ENCODE data around the gene COMMD1.
"Not testable (repeated sequence)": the region's sequence is repeated elsewhere in the genome, so short reads cannot be mapped to it uniquely, and the experiment has no call there.

COMMD1 gene

DNA sequence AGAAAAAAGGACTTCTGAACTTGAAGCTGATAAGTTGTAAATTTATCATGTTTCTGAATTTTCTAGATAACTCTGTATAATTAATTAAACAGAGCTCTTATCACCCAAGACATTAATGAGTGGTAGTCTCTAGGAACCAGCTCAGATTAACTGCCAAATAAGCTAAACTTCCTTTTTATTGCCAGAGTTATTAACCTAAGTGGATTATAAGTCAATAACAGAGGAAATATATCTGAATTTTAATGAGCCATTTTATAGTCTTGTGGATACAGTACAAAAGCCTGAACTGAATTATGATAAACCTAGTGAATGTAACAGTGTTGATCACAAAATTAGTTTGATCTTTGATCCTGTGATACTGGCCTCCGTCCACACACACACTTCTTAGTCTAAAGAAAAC, 111.5 kb downstream of the COMMD1 start:
- no peak for DNase-seq (ENCODE audit: low read depth in 3 of 3)

DNA sequence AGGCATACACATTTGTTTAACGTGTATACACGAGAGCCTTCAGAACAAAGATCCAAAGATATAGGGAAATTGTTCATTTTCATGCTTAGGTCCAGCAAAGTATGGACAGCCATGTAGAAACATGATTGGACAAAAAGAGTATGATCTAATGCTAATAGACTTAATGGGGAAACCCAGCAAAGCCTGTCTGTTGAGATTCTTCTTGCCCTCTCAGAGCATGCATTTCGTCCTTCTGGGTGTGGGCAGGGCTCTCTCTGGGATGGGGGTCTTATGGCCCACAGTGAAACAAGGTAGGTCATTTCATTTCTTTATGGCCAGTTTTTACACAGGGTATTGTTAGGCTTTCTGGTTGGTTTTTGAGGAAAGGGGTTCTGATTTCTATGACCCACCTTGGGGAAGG, 124.4 kb downstream of the COMMD1 start:
- DNase-seq (ENCODE audit: low read depth in 3 of 3) = no peak

DNA sequence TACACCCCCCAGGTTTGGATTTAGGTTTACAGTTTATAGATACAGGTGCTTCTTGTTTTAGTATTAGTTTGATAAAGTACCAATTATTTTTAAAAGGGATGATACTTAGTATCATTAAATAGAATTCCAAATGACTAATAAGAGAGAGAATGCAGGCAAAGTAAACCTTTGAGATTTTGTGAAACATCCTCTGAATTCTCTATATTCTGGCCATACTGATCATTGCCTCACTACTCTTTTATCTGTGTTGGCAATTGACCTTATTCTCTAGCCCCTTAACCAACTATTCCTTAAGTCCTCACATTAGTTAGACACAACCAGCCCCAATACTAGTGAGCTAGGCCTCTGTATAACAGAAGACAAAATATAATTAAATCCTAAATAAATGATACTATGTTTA, 125.4 kb downstream of the COMMD1 start:
- DNase-seq (ENCODE audit: low read depth in 3 of 3) = no peak

DNA sequence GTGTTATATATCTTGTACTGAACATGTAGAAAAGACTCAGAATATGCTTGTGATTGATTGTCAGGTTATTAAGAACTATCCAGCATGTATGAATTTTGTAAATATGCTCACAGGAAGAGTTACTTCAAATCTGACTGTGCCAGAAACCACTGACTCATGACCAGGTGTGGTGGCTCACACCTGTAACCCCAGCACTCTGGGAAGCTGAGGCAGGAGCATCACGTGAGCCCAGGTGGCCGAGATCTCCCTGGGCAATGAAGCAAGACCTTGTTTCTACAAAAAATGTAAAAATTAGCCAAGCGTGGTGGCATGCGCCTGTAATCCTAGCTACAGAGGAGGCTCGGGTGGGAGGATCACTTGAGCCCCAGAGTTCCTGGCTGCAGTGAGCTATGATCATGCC, 126.6 kb downstream of the COMMD1 start:
- DNase-seq (ENCODE audit: low read depth in 3 of 3) = no peak

DNA sequence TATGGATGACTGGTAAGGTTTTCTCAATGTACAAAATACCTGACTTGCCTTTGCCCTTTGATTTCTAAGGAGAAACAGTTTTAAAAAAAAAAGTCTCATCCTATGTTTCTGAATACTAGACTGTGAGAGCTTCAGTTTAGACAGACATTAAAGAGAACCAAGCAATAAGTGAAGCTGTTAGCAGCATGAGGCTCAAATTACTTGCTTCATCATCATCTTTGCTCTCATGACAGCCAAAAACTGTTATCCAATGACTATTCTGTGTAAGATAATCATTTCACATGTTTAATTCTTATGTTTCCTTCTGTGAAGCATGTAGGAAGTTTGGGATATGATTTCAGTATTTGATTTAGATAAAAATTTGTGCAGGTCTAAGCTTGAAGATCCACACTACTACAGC, 129.2 kb downstream of the COMMD1 start:
- no peak for DNase-seq (ENCODE audit: low read depth in 3 of 3)

DNA sequence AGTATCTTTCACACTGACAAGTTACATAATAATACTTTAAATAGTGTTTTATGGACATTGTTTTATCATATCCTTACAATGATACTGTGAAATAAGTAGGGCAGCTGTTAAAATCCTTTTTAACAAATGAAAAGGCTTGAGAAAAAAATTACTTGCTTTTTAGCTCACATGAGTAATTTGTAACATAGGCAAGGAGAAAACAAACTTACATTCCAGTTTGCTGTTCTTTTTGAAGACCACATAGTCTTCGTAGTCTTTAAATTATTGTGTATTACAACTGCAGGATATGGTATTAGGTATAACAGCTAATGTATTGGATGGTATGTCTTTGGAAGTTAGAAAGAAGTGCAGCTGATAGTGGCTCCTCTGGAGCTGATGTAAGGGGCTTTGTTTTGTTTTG, 130.8 kb downstream of the COMMD1 start:
- DNase-seq (ENCODE audit: low read depth in 3 of 3) = no peak

DNA sequence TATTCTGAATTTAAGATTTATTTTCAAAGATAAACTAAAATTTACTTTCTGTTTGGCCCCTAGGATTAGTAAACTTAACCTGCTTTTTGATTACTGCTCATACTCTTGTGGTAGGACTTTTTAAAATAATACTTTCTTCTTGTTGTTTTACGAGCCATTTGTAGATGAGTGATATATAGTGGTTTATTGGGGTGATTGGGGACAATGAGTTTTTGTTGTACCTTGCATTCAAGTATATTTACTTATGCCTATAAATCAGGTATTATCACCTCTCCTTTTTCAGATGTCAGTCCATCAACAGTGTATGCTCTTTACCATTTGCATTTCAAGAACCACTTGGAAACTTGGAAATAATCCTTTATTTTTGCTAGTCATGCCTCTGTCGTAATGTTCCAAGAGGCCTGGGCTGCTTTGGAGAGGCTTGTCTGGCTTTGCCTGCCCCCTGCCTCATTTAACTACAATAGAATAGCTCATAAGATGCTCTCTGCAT, 131.3 kb downstream of the COMMD1 start:
- no peak for DNase-seq (ENCODE audit: low read depth in 3 of 3)

DNA sequence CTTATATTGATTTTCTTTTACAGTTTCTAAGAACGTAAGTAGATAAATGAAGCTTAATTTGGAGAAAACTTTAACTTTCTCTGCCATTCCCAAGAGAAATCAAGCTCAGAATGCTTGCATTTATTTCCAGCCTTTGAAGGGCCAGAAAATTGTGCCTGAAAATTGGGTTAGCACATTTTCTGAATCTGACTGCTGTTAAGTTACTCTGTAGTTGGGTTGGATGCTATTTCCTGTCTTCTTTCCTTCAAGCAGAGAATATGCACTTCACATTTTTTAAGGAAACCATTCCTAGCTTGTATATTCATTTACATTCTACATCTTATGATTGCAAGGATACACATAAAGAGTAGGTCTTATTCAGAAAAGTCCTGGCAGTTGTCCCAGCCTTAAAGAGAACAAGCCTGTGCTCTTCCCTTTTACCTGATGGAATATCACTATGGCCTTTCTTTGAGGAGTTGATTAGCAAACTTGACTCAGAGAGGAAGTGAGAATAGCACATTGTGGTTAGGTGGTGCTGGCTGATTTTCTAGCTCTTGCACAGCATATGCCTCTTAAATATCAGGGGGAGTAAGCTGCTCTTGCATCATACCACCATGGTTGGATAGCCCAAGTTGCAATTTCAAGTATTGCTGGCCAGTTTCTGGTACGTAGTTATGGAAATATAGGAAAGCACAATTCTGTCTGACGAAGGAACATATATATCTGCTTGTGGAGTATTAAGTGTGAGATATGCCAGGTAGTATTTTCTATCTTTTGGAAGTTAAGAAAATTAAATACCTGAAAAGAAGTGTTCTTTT, 133.7 kb downstream of the COMMD1 start:
- DNase-seq (ENCODE audit: low read depth in 3 of 3) = peak in 2 of 3 donors; percentile 5 to 7

DNA sequence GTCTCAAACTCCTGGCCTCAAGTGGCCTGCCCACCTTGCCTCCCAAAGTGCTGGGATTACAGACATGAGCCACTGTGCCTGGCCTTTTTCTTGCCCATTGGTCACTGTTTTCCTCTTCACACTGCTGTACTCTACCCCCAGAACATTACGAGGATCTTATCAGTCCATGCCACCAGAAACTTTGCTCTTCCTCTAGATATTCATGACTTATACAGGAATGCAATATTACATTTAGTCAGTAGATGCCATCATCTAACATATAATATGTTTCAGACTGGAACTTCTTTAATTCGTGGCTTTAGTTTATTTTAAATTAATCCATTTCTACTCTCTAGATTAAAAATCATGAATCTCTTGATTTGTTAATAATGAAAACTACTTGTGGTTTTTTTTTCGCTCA, 135.5 kb downstream of the COMMD1 start:
- DNase-seq (ENCODE audit: low read depth in 3 of 3) = no peak

DNA sequence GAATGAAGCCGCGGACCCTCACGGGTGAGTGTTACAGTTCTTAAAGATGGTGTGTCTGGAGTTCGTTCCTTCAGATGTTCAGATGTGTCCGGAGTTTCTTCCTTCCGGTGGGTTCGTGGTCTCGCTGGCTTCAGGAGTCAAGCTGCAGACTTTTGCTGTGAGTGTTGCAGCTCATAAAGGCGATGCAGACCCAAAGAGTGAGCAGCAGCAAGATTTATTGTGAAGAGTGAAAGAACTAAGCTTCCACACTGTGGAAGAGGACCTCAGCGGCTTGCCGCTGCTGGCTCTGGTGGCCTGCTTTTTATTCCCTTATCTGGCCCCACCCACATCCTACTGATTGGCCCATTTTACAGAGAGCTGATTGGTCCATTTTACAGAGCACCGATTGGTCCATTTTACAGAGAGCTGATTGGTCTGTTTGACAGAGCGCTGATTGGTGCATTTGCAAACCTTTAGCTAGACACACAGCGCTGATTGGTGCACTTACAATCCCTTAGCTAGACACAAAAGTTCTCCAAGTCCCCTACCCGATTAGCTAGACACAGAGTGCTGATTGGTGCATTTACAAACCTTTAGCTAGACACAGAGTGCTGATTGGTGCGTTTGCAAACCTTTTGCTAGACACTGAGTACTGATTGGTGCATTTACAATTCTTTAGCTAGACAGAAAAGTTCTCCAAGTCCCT, 136.4 kb downstream of the COMMD1 start:
- not testable (repeated sequence) for DNase-seq (ENCODE audit: low read depth in 3 of 3)

DNA sequence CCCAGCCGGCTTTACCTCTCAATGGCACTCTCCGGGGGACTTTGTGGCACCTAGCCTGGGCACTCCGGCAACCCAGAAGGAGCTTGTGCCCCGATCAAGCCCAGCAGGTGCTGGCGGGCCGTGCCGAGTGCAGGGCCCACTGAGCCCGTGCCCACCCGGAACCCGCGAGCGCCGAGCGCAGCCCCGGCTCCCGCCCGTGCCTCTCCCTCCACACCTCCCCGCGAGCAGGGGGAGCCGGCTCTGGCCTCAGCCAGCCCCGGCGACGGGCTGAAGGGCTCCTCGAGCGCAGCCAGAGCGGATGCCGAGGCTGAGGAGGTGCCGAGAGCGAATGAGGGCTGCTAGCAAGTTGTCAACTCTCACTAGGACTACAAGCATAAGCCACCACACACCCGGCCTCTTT, 136.9 kb downstream of the COMMD1 start:
- no peak for DNase-seq (ENCODE audit: low read depth in 3 of 3)

DNA sequence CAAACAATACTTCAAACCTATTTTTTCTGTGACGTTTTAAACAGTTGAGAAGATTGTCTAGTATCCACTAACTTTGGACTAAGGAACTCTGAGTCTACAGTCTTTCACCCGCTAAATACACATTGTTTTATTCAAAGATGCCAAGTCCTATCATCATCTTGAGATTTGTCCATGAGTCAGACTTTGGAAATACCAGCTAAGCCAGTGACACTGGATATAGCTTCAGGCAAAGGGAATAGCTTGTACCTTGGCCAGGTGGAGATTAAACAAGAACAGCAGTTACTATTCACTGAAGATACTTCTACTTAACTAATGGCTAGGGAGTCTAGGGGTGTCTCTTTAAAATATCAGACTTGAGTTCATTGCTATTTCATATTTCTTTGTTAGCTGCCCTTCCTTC, 137.5 kb downstream of the COMMD1 start:
- no peak for DNase-seq (ENCODE audit: low read depth in 3 of 3)

DNA sequence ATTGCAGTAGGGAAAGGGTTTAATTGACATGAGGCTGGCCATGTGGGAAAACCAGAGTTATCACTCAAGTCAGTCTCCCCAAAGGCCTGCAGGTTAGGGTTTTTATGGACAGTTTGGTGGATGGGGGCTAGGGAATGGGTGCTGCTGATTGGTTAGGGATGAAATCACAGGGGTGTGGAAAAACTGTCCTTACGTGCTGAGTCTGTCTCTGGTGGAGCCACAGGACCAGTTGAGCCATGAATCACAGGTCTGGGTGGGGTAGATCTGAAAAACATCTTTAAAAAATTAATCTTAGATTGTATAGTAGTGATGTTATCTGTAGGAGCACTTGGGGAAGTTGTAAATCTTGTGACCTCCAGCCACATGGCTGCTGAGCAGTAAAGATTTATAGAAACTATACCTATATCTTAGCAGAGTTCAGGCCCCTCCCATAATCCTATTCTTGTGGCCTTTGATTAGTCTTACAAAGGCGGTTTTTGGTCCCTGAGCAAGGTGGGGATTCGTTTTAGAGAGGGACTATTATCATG, 139.6 kb downstream of the COMMD1 start:
- no peak for DNase-seq (ENCODE audit: low read depth in 3 of 3)

DNA sequence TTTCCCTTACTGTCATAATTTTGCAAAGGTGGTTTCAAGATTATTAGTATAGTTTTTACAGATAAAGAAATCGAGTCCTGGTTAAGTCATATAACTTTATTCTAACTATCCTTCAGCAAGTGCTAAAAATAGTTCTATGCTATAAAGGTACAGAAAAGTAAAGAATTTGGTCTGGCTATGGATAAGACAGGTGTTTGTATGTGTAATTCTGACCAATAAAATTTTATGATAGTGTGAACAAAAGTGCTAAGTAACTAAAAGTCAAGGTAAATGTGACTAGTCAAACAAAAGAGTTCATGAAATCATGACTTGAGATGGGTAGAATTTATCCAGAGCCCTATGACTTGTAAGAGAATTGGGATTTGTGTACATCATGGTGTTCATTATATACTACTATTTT, 140.7 kb downstream of the COMMD1 start:
- no peak for DNase-seq (ENCODE audit: low read depth in 3 of 3)

DNA sequence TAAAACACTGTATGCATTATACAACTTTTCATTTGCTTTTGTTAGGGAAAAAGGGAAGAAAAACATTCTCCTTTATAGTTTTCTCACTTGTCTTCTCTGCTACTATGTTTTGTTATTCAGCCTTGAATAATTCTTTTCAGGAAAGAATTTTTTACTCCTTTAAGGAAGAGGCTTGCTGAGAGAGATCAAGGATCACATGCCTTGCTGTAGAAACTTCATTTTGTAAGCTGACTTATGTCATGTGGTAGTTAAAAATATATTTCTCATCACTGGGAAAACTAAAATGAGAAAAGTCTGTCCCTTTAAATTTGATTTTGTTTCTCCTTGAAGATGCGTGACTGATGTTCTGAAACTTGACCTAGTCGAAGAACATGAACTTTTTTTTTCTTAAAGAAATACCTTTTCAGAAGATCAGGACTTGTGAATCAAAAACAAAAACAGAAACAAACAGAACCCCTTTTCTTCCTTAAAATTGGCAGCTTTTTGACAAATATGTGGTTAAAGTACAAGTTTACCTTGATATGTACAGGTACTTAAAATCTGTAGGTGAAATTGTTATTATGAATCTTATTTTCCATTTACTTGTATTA, 145.1 kb downstream of the COMMD1 start:
- no peak for DNase-seq (ENCODE audit: low read depth in 3 of 3)

DNA sequence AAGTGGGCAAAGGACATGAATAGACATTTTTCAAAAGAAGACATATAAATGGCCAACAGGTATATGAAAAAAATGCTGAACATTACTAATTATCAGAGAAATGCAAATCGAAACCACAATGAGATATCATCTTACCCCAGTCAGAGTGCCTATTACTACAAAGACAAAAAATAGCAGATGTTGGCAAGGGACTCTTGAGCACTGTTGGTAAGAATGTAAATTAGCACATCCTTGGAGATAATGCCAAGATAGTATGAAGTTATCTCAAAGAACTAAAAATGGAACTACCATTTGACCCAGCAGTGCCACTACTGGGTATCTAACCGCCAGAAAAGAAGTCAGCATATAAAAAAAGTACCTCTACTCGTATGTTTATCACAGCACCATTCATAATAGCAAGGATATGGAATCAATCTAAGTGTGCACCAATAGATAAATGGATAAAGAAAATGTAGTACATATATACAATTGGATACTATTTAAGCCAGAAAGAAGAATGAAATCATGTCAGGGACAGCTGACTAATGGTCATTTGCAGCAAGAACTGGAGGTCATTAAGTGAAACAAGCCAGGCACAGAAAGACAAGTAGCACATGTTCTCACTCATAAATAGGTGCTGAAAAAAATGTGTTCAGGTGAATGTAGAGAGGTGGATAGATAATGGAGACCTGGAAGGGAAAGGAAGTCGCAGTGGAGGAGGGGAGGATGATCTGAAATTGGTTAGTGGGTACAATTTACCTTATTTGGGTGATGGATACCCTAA, 148.7 kb downstream of the COMMD1 start:
- DNase-seq (ENCODE audit: low read depth in 3 of 3) = no peak

DNA sequence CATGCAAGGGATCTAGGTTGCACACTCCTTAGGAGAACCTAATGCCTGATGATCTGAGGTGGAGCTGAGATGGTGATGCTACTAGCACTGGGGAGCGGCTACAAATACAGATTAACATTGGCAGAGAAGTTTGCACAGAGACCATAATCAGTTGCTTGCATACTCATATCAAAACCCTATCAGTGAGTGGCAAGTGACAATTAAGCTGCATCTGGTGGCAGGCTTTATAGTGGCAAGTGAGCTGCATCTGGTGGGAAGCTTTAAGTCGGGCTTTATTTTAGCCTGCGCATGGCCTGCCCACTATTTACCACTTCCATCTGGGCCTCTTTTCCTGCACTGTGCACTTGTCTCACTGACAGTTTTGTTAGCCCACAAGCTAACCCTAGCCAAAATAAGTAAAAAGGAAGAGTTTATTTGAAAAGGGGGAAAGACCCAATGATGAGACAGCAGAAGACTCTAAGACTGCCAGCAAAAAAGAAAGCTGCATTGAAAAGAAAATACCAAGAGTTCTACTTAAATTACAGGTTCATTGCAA, 149.5 kb downstream of the COMMD1 start:
- no peak for DNase-seq (ENCODE audit: low read depth in 3 of 3)

DNA sequence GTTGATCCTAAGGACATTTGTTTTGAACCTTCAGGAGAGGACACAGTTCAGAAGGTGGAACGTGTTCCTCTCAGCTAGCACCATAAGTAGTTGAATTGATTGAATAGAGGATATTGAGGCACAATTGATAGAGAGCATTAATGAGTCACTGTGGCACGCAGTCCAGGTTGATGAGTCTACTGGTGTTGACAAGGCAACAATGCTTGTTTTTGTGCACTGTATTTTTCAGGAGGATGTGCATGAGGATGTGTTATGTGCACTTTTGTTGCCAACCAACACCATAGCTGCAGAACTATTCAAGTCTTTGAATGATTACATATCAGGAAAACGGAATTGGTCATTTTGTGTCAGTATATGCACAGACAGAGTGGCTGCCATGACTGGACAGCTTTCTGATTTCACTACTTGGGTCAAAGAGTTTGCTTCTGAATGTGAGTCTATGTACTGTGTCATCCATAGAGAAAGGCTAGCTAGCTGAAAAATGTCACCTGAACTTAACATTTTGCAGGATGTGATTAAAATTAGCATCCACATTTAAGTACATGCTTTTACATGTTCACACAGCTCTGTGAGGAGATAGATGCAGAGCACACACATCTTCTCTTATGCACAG, 150.4 kb downstream of the COMMD1 start:
- no peak for DNase-seq (ENCODE audit: low read depth in 3 of 3)

DNA sequence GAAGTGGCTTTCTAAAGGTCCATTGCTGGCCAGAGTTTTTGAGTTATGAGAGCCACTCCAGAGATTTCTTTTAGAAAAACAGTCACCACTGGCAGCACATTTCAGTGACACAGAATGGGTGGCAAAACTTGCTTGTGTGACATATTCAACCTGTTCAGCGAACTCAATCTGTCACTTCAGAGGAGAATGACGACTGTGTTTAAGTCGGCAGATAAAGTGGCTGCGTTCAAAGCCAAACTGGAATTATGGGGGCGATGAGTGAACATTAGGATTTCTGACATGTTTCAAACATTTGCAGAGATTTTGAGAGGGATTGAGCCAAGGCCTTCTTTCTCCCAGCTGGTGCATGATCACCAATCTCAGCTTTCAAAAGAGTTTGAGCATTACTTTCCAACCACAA, 150.9 kb downstream of the COMMD1 start:
- no peak for DNase-seq (ENCODE audit: low read depth in 3 of 3)

DNA sequence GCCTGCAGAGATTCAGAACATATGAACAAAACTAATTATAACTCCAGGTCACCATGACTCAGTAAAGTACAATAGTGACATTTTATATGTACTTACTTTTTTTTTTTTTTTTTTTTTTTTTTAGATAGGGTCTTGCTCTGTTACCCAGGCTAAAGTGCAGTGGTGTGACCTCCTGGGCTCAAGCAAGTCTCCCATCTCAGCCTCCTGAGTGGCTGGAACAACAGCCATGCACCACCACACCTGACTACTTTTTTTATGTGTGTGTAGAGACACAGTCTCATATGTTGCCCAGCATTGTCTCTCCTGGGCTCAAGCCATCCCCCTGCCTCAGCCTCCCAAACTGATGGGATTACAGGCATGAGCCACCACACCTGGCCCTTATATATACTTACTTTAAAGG, 159.8 kb downstream of the COMMD1 start:
- DNase-seq (ENCODE audit: low read depth in 3 of 3) = no peak

DNA sequence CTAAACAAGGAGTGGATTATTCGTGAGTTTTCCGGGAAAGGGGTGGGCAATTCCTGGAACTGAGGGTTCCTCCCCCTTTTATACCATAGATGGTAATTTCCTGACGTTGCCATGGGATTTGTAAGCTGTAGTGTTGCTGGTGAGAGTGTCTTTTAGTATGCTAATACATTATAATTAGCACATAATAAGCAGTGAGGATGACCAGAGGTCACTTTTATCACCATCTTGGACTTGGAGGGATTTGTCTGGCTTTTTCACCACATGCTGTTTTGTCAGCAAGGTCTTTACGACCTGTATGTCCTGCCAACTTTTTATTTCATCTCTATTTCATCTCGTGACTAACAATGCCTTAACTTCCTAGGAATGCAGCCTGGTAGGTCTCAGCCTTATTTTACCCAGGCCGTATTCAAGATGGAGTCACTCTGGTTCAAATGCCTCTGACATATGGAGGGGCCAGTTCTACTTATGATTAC, 165.7 kb downstream of the COMMD1 start:
- DNase-seq (ENCODE audit: low read depth in 3 of 3) = no peak

Measured in stimulated activated CD4-positive, alpha-beta T cell treated with anti-CD3 and anti-CD28 coated beads, TNF-alpha, amount 100 ng/mL, for 48 hours (primary cell).